Measurements from ENCODE around the gene ATXN7L3B. TPM values are rescaled to one million over a fixed set of nuclear protein-coding genes. Genes with fewer than 3 reads are reported as not detected.

Gene ATXN7L3B
- total RNA-seq, 1 donor from 2014 or later = 30.6 TPM

GRCh38 chr12:74514098-74514872 lies 23.4 kb upstream of the ATXN7L3B start:
- Histone ChIP-seq H3K9ac (ENCODE audit: low read length) (no peak overlapping the region), H3K4me3 (ENCODE audit: insufficient read depth, low read depth, low read length) (no peak overlapping the region), H4K20me1 (ENCODE audit: insufficient read depth, low read length) (no peaks in the 10 kb centered on the region), H3K4me1 (ENCODE audit: insufficient read depth, low read length) (no peaks in the 10 kb centered on the region), H3K4me2 (ENCODE audit: low read length) (no peak overlapping the region), H3K27me3 (ENCODE audit: insufficient read depth, low read length) (no peaks in the 10 kb centered on the region), H3K9me3 (ENCODE audit: insufficient read depth, low read depth, low read length) (no peaks in the 10 kb centered on the region), H3K36me3 (ENCODE audit: insufficient read depth, low read length) (no peaks in the 10 kb centered on the region), H3K27ac (ENCODE audit: low read depth, low read length) (no peak overlapping the region), H3K79me2 (ENCODE audit: insufficient read depth, low read length) (no peaks in the 10 kb centered on the region), H2AFZ (ENCODE audit: low read depth, low read length) (no peak overlapping the region)
- H3K36me3 Mint-ChIP-seq (ENCODE audit: low read depth, unreplicated experiment) = no peaks in the 10 kb centered on the region
- H3K9me3 Mint-ChIP-seq (ENCODE audit: unreplicated experiment) = no peaks in the 10 kb centered on the region
- H3K27ac Mint-ChIP-seq (ENCODE audit: unreplicated experiment) = no peak overlapping the region
- no peak for TF ChIP-seq CTCF (IDR thresholded peaks at IDR 0.05; ENCODE audit: insufficient read depth, low read depth, low read length)
- no peak for TF ChIP-seq EZH2 (IDR thresholded peaks at IDR 0.05; ENCODE audit: insufficient read depth, low read length)
- no peak for DNase-seq (ENCODE audit: low read depth)
- no peak overlapping the region for H3K4me3 Mint-ChIP-seq (ENCODE audit: unreplicated experiment)
- H3K4me1 Mint-ChIP-seq (ENCODE audit: low read depth, unreplicated experiment) = peaks cover 4% of the 10 kb centered on the region
- peaks cover 2% of the 10 kb centered on the region for H3K27me3 Mint-ChIP-seq (ENCODE audit: low read depth, unreplicated experiment)
- FAIRE-seq = no peak

- no peaks in the 10 kb centered on the region for H4K20me1 ChIP-seq (ENCODE audit: insufficient read depth, low read length)
- no peaks in the 10 kb centered on the region for H3K4me1 ChIP-seq (ENCODE audit: insufficient read depth, low read length)
- peaks cover 4% of the 10 kb centered on the region for H3K4me1 Mint-ChIP-seq (ENCODE audit: low read depth, unreplicated experiment)
- DNase-seq (ENCODE audit: low read depth) = no peak
- no peak overlapping the region for H3K4me2 ChIP-seq (ENCODE audit: low read length)
- H3K27me3 Mint-ChIP-seq (ENCODE audit: low read depth, unreplicated experiment) = peaks cover 2% of the 10 kb centered on the region
- no peak for FAIRE-seq
- no peaks in the 10 kb centered on the region for H3K27me3 ChIP-seq (ENCODE audit: insufficient read depth, low read length)
- H2AFZ ChIP-seq (ENCODE audit: low read depth, low read length) = no peak overlapping the region
- no peak overlapping the region for H3K27ac Mint-ChIP-seq (ENCODE audit: unreplicated experiment)
- no peak overlapping the region for H3K4me3 Mint-ChIP-seq (ENCODE audit: unreplicated experiment)
- no peaks in the 10 kb centered on the region for H3K9me3 Mint-ChIP-seq (ENCODE audit: unreplicated experiment)
- H3K4me3 ChIP-seq (ENCODE audit: insufficient read depth, low read depth, low read length) = no peak overlapping the region
- H3K36me3 Mint-ChIP-seq (ENCODE audit: low read depth, unreplicated experiment) = no peaks in the 10 kb centered on the region
- no peak for TF ChIP-seq CTCF (IDR thresholded peaks at IDR 0.05; ENCODE audit: insufficient read depth, low read depth, low read length)
- TF ChIP-seq EZH2 (IDR thresholded peaks at IDR 0.05; ENCODE audit: insufficient read depth, low read length) = no peak
- no peak overlapping the region for H3K9ac ChIP-seq (ENCODE audit: low read length)
- no peak overlapping the region for H3K27ac ChIP-seq (ENCODE audit: low read depth, low read length)
- no peaks in the 10 kb centered on the region for H3K9me3 ChIP-seq (ENCODE audit: insufficient read depth, low read depth, low read length)
- H3K79me2 ChIP-seq (ENCODE audit: insufficient read depth, low read length) = no peaks in the 10 kb centered on the region
- no peaks in the 10 kb centered on the region for H3K36me3 ChIP-seq (ENCODE audit: insufficient read depth, low read length)
Measured at GRCh38 chr12:74515849-74516248, 21.8 kb upstream of the ATXN7L3B start.

GRCh38 chr12:74526535-74526934 lies 11.1 kb upstream of the ATXN7L3B start:
- no peaks in the 10 kb centered on the region for H3K36me3 ChIP-seq (ENCODE audit: insufficient read depth, low read length)
- H3K4me3 ChIP-seq (ENCODE audit: insufficient read depth, low read depth, low read length) = no peak overlapping the region
- no peak overlapping the region for H3K9ac ChIP-seq (ENCODE audit: low read length)
- H3K27me3 ChIP-seq (ENCODE audit: insufficient read depth, low read length) = no peaks in the 10 kb centered on the region
- no peak for TF ChIP-seq CTCF (IDR thresholded peaks at IDR 0.05; ENCODE audit: insufficient read depth, low read depth, low read length)
- no peak for TF ChIP-seq EZH2 (IDR thresholded peaks at IDR 0.05; ENCODE audit: insufficient read depth, low read length)
- no peak overlapping the region for H3K4me2 ChIP-seq (ENCODE audit: low read length)
- DNase-seq (ENCODE audit: low read depth) (no peak), FAIRE-seq (no peak)
- H4K20me1 ChIP-seq (ENCODE audit: insufficient read depth, low read length) = no peaks in the 10 kb centered on the region
- Mint-ChIP-seq H3K36me3 (ENCODE audit: low read depth, unreplicated experiment) (no peaks in the 10 kb centered on the region), H3K9me3 (ENCODE audit: unreplicated experiment) (no peaks in the 10 kb centered on the region), H3K4me1 (ENCODE audit: low read depth, unreplicated experiment) (no peaks in the 10 kb centered on the region), H3K27ac (ENCODE audit: unreplicated experiment) (no peak overlapping the region), H3K4me3 (ENCODE audit: unreplicated experiment) (no peak overlapping the region), H3K27me3 (ENCODE audit: low read depth, unreplicated experiment) (no peaks in the 10 kb centered on the region)
- H3K27ac ChIP-seq (ENCODE audit: low read depth, low read length) = no peak overlapping the region
- H3K4me1 ChIP-seq (ENCODE audit: insufficient read depth, low read length) = no peaks in the 10 kb centered on the region
- H3K9me3 ChIP-seq (ENCODE audit: insufficient read depth, low read depth, low read length) = no peaks in the 10 kb centered on the region
- H2AFZ ChIP-seq (ENCODE audit: low read depth, low read length) = no peak overlapping the region
- no peaks in the 10 kb centered on the region for H3K79me2 ChIP-seq (ENCODE audit: insufficient read depth, low read length)

All from astrocyte (in vitro differentiated cells and primary cell).